HG02623 (cell line): ENCODE measurements around the gene OR2Y1.
"Not testable (repeated sequence)": the region's sequence is repeated elsewhere in the genome, so short reads cannot be mapped to it uniquely, and the experiment has no call there.

Experiments used
- ATAC-seq: cut with Tn5 transposase; IDR thresholded peaks from one replicate; pipeline ENCODE4 v1.9.1; 2021; ENCODE audit warnings: moderate library complexity; ENCODE audit not compliant: unreplicated experiment

Gene OR2Y1

GRCh38 chr5:180740953-180741352 lies 1.1 kb upstream of the OR2Y1 start:
- not testable (repeated sequence) for ATAC-seq

DNA sequence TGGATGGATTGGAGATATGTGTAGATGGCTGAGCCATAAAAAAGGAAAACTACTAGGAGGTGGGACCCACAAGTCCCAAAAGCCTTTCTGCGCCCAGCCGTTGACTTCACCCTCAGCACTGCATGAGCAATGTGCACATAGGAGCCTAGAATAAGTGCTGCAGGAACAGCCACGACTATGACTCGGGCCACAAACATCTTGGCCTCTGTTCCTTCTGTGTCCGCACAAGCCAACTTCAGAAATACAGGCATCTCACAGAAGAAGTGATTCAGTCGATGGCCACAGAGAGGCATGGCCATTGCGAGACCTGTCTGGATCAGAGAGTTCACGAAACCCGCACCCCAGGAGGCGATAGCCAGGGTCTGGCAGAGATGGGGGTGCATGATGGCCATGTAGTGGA lies 587 bp downstream of the OR2Y1 start:
- no peak for ATAC-seq

DNA sequence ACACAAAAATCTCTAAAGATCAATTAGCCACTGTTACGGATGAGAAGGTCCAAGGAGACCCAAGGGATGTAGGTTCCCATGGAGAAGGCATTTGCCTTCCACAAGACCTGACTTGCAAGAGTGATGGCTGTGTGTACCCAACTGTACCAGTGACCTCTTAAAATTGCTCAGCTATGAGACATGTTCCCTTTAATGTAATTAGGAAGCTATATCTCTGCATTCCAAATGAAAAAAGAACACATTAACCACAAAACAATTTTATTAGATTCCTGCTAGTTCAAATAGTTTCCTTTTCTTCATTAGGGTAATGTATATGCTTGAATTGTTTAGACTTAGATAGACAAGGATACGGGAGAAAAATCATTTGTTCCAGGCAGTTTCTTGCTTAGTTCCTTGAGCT lies 3.3 kb downstream of the OR2Y1 start:
- no peak for ATAC-seq

DNA sequence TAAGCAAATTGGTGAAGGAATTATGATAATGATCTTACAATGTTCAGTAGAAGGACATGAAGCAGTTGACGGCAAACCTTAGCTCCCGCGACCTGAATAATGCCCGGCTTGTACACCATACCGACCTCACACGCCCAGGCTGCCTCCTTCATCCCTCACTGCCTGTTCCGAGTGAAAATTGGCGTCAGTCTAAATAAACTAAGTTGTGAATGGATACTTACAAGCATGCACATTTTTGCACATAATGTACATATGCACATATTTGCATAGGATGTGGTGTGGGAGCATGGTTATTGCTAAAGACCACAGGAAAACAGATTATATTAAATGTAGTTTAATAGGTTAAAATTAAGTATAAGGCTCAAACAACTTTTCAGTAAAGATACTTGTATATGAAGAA lies 14.9 kb downstream of the OR2Y1 start:
- no peak for ATAC-seq

GRCh38 chr5:180723936-180724335 lies 15.9 kb downstream of the OR2Y1 start:
- no peak for ATAC-seq

- no peak for ATAC-seq
Measured at GRCh38 chr5:180720486-180720885, 19.4 kb downstream of the OR2Y1 start.

GRCh38 chr5:180719781-180720180 lies 20.1 kb downstream of the OR2Y1 start:
- no peak for ATAC-seq

DNA sequence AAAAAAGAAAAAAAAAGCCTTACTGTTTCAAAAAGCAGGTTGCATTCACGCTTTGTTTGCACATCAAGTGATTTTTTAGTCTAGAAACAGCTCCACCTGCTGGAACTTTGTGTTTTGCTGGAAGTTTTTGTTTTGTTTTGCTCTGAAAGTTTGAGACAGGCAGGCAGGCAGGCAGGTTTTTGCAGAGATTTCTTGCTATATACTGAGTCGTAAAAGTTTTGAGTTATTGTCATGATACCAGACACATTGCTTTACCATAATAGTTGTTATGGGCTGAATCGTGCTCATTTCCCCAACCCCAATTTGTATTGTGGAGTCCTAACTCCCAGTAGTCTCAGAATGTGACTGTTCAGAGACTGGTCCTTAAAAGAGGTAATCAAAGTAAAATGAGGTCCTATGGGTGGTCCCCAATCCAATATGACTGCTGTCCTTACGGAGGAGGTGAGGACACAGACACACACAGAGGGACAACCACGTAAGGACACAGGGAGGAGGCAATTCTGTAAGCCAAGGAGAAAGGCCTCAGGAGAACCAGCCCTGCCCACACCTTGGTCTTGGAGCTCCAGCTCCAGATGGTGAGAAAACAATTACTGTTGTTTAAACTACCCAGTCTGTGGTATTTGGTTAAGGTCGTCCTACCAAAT lies 20.9 kb downstream of the OR2Y1 start:
- no peak for ATAC-seq

DNA sequence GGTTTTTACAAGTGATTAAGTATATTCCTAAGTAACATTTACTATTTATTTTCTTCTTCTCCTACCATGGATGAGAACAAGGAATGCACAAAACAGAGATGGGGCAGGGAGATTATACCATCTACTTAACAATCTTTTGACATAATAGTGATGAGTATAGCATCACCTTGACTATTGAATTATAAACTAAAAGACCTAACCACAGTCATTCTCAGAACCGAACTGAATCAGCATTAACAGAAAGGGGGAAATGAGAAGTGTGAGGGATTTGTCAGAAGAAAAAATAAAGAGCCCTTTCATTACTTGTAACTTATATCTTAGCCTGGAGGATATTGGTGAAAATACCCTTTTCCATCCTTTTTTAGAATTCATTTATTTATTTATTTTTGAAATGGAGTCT lies 21.9 kb downstream of the OR2Y1 start:
- ATAC-seq = no peak

DNA sequence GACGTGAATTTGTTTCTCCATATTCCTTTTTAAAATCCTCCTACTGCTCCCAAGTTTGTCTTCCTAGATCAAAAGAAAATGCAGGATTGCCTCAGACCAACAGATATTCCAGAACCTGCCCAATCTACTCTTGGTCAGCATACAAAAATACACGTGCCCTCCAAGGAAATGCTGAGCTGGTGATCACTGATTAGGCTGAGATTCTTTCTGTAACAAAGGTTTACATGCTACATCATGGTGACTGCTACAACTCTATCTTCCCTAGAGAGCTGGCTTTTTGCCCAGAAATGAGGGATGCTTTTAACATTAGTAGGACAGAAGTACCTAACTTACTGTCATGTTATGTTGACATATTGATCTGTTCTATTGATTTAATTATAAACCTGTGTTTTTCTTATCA lies 35.5 kb downstream of the OR2Y1 start:
- ATAC-seq = no peak

- ATAC-seq = no peak
Measured at GRCh38 chr5:180703912-180704311, 35.9 kb downstream of the OR2Y1 start.

DNA sequence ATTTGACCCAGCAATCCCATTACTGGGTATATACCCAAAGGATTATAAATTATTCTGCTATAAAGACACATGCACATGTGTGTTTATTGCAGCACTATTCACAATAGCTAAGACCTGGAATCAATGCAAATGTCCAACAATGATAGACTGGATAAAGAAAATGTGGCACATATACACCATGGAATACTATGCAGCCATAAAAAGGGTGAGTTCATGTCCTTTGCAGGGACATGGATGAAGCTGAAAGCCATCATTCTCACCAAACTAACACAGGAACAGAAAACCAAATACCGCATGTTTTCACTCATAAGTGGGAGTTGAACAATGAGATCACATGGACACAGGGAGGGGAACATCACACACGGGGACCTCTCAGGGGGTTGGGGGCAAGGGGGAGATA lies 36.5 kb downstream of the OR2Y1 start:
- not testable (repeated sequence) for ATAC-seq

DNA sequence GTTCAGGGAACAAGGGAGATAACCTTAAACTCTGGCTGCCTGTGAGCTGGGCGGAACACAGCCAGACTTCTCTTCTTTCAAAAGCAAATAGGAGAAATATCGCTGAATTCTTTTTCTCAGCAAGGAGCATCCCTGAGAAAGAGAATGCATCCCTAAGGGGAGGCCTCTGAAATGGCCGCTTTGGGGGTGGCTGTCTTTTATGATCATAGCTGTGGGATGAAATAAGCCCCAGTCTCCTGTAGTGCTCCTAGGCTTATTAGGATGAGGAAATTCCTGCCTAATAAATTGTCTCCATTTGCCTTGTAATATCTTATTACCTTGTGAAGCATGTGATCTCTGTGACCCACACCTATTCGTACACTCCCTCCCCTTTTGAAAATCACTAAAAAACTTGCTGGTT lies 39.4 kb downstream of the OR2Y1 start:
- not testable (repeated sequence) for ATAC-seq

DNA sequence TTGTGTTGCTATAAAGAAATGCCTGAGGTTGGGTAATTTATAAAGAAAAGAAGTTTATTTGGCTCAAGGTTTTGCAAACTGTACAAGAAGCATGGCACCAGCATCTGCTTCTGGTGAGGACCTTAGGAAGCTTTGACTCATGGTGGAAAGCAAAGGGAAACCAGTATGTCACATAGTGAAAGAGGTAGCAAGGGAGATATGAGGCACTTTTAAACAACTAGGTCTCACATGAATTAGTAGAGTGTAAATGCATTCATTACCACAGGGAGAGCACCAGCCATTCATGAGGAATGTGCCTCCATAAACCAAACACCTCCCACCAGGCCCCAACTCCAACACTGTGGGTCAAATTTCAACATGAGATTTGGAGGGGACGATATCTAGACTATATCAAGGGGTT lies 40.8 kb downstream of the OR2Y1 start:
- ATAC-seq = no peak

DNA sequence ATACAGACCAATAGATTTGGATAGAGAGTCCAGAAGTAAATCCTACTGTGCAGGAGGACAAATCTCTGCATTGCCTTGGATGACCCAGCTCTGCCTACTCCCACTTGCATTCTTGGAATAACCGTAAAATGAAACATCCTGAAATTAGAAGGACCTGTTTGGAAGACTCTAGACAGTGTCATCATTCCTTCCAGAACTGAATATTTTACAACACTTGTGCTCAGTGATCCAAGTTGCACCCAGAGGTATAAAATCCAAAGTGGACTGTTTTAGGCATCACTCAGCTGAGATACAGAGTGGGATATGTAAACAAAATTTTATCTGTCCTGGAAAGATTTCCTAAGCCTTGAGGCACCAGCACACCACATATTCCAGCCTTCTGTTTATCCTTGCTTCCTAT lies 43.7 kb downstream of the OR2Y1 start:
- no peak for ATAC-seq

DNA sequence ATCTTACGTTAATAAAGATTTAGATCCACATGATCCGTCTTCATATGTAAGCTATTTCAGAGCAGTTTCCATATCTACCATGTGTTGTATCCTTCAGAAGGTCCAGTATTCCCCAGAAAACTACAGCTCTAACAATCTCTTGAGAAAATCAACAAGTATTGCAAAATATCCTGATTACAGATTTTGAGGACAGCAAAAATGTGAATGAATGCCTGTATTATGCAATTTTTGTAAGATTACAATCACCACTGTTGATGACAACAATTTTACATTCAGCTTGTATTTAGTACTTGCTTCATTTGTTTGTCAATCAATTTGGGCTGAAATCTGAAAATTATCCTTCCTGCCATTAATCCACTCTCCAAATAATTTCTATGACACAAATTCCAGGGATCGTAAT lies 47.4 kb downstream of the OR2Y1 start:
- ATAC-seq = no peak

DNA sequence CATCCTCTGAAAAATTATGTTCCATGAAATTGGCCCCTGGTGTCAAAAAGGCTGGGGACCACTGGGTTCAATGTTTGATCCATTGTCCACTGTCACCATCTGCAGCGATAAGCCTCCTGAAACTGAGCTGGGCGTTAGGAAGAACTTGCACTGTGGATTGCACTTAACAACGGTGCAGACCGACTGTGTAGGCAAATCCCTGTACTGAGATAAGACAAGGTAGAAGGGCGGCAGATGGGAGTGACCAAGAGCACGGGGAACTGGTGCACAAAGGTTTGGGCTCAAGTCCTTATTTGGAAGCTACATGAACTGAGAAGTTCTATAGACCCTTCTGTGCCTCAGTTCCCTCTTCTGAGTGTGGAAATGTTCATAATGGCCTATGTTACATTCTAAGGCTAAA lies 48.8 kb downstream of the OR2Y1 start:
- ATAC-seq = no peak

DNA sequence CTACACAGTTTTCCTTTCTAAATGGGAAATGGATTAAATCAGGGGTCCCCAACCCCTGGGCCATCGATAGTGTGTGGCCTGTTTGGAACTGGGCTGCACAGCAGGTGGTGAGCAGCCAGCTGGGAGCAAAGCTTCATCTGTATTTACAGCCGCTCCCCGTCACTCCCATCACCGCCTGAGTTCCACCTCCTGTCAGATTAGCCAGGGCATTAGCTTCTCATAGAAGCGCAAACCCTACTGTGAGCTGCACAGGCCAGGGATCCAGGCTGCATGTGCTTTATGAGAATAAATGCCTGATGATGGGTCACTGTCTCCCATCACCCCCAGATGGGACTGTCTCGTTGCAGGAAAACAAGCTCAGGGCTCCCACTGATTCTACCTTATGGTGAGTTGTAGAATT lies 49.3 kb downstream of the OR2Y1 start:
- ATAC-seq = no peak

- ATAC-seq = no peak
Measured at GRCh38 chr5:180689775-180690174, 50.1 kb downstream of the OR2Y1 start.
